ENCODE data around the gene DDX10.

DNA sequence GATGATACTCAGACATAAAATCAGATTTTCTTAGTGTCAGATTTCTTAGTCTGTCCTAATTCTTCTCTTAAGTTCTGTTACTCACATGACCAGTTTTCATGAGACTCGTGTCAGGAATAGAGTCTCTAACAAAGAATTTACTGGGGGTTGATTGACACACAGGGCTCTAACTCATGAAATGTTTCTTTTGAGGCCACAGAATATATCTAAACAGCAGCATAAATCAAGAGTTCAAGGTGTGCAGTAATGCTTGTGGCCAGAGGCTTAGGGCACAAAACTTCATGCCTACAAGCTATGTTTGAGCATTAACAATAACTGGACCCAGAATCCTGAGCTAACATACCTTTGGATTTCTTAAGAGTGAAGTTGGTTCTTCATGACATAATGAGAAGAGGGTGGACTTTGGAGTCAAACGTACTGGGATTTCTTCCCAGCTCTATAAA, 237.2 kb downstream of the DDX10 start:
- TF ChIP-seq, protein P1, sequence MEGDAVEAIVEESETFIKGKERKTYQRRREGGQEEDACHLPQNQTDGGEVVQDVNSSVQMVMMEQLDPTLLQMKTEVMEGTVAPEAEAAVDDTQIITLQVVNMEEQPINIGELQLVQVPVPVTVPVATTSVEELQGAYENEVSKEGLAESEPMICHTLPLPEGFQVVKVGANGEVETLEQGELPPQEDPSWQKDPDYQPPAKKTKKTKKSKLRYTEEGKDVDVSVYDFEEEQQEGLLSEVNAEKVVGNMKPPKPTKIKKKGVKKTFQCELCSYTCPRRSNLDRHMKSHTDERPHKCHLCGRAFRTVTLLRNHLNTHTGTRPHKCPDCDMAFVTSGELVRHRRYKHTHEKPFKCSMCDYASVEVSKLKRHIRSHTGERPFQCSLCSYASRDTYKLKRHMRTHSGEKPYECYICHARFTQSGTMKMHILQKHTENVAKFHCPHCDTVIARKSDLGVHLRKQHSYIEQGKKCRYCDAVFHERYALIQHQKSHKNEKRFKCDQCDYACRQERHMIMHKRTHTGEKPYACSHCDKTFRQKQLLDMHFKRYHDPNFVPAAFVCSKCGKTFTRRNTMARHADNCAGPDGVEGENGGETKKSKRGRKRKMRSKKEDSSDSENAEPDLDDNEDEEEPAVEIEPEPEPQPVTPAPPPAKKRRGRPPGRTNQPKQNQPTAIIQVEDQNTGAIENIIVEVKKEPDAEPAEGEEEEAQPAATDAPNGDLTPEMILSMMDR (IDR thresholded peaks at IDR 0.05; ENCODE audit: low read depth, low read length), result no peak
- no peak for TF ChIP-seq POLR2A (IDR thresholded peaks at IDR 0.05; ENCODE audit: extremely low read depth, insufficient read length)

All from NB4 (cell line).